ENCODE results near the gene F2RL3. TPM values are rescaled to one million over a fixed set of nuclear protein-coding genes. Genes with fewer than 3 reads are reported as not detected.

F2RL3 gene
- total and polyA plus RNA-seq, 2 of the 8 experiments (the other 6 are each of a cell fraction or from before 2014, with no cell fraction given): not detected

DNA sequence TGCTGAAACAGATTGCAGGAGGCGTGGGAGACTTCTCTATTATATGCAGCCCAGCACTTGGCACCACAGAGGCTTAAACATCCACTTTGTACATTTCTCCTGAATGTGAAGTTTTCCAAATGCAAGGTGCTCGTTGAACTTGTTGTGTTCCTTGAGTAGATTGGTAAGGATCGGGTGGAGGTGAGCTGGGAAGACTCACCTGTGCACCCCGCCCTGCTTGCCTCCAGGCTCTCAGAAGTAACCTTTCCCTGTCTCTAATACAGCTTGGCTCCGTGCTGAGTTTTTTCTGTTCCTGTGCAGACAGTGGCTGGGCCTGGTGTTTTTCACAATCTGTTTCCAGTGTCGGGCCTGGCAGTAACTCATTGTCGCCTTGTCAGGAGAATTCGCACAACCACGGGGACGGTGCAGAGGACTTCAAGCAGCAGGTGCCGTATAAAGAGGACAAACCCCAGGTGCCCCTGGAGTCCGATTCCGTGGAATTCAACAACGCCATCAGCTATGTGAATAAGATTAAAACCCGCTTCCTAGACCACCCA is 47.3 kb upstream of the F2RL3 start:
- CTCF ChIA-PET (ENCODE audit: partially characterized antibody): interaction anchor here (0.6 to 3.0 kb wide), 3 partner anchors 14 to 214 kb away, joined by 3 to 19 read pairs (median 4); no protein-coding TSS in a partner anchor
- POLR2A ChIA-PET (ENCODE audit: partially characterized antibody): interaction anchor here (0.6 to 0.9 kb wide), 2 partner anchors 61 to 647 kb away, joined by 3 read pairs; no protein-coding TSS in a partner anchor
- Histone ChIP-seq H3K9me3 (ENCODE audit: insufficient read depth in 2 of 2, low read depth in 1 of 2, low read length in 1 of 2) (no peaks in the 10 kb centered on the region), H4K8ac (ENCODE audit: extremely low read depth, insufficient read depth, low read length) (no peak overlapping the region), H2BK12ac (ENCODE audit: low read depth, low read length) (no peak overlapping the region), H3K4ac (replicated peaks; ENCODE audit: insufficient read length, low read depth, low read length) (no peak overlapping the region), H3K23me2 (ENCODE audit: low read depth, low read length) (no peaks in the 10 kb centered on the region), H4K91ac (replicated peaks; ENCODE audit: insufficient read length, low read length) (no peak overlapping the region), H3K18ac (ENCODE audit: extremely low read depth, low read length) (no peak overlapping the region), H3K9ac (replicated peaks in 1 of 4; ENCODE audit: extremely low read depth in 1 of 4, low read depth in 3 of 4, low read length in 3 of 4) (no peak overlapping the region), H2BK120ac (replicated peaks; ENCODE audit: low read depth, low read length) (no peak overlapping the region), H3K4me1 (replicated peaks in 1 of 4; ENCODE audit: control insufficient read depth in 3 of 4, insufficient read depth in 4 of 4, low read length in 3 of 4) (peaks cover 0 to 2% (median under 1%) of the 10 kb centered on the region in 4 experiments; a peak in 1 of 7 replicates), H3K4me2 (ENCODE audit: insufficient read depth in 1 of 2, low read depth in 2 of 2, low read length in 2 of 2) (no peak overlapping the region), H4K20me1 (replicated peaks in 1 of 2; ENCODE audit: control insufficient read depth in 1 of 2, insufficient read depth in 2 of 2, low read length in 2 of 2) (peaks cover 3 to 22% of the 10 kb centered on the region in 2 experiments), H3K27me3 (replicated peaks in 1 of 4; ENCODE audit: control insufficient read depth in 3 of 4, extremely low read depth in 1 of 4, insufficient read depth in 3 of 4, low read length in 3 of 4) (no peaks in the 10 kb centered on the region), H3K4me3 (ENCODE audit: extremely low read depth in 1 of 4, insufficient read depth in 2 of 4, low read depth in 3 of 4, low read length in 4 of 4) (no peak overlapping the region), H3K79me2 (ENCODE audit: control insufficient read depth in 1 of 2, insufficient read depth in 2 of 2, low read length in 2 of 2) (peaks cover 0 to 7% of the 10 kb centered on the region in 2 experiments; a peak in 2 of 4 replicates), H3K14ac (ENCODE audit: insufficient read length) (no peak overlapping the region), H3K27ac (ENCODE audit: low read depth, low read length) (no peak overlapping the region), H2BK20ac (ENCODE audit: low read length) (no peak overlapping the region), H4K5ac (ENCODE audit: insufficient read length, low read depth, low read length) (no peak overlapping the region), H3K56ac (replicated peaks; ENCODE audit: insufficient read length, low read depth, low read length) (no peak overlapping the region), H2AK5ac (ENCODE audit: low read depth, low read length) (no peak overlapping the region), H2BK5ac (ENCODE audit: low read depth, low read length) (no peak overlapping the region), H2BK15ac (ENCODE audit: low read length) (no peak overlapping the region), H3K36me3 (ENCODE audit: control insufficient read depth in 2 of 4, insufficient read depth in 4 of 4, low read length in 3 of 4) (peaks cover 14 to 72% (median 32%) of the 10 kb centered on the region in 4 experiments), H3K79me1 (ENCODE audit: low read depth, low read length) (peaks cover 12% of the 10 kb centered on the region), H3K23ac (ENCODE audit: insufficient read length) (no peak overlapping the region), H2AFZ (ENCODE audit: low read length) (no peak overlapping the region)
- DNase-seq (ENCODE audit: low read depth in 1 of 2, low spot score in 2 of 2) (no peak), FAIRE-seq (no peak)
- TF ChIP-seq EGR1 (IDR thresholded peaks at IDR 0.05; ENCODE audit: borderline replicate concordance, low read depth, low read length): no peak
- TF ChIP-seq POLR2A (IDR thresholded peaks at IDR 0.05; ENCODE audit: control extremely low read depth in 1 of 2, low read depth in 2 of 2, low read length in 2 of 2): no peak
- TF ChIP-seq BACH1 (IDR thresholded peaks at IDR 0.05; ENCODE audit: low read length): no peak
- no peak for TF ChIP-seq SP1 (IDR thresholded peaks at IDR 0.05; ENCODE audit: low read depth, low read length)
- TF ChIP-seq KDM4A (IDR thresholded peaks at IDR 0.05; ENCODE audit: low read depth, low read length, severe bottlenecking): no peak
- TF ChIP-seq EZH2 (IDR thresholded peaks at IDR 0.05; ENCODE audit: low read depth, low read length, severe bottlenecking): no peak
- no peak for TF ChIP-seq CHD2 (IDR thresholded peaks at IDR 0.05; ENCODE audit: low read length)
- TF ChIP-seq, protein P1, sequence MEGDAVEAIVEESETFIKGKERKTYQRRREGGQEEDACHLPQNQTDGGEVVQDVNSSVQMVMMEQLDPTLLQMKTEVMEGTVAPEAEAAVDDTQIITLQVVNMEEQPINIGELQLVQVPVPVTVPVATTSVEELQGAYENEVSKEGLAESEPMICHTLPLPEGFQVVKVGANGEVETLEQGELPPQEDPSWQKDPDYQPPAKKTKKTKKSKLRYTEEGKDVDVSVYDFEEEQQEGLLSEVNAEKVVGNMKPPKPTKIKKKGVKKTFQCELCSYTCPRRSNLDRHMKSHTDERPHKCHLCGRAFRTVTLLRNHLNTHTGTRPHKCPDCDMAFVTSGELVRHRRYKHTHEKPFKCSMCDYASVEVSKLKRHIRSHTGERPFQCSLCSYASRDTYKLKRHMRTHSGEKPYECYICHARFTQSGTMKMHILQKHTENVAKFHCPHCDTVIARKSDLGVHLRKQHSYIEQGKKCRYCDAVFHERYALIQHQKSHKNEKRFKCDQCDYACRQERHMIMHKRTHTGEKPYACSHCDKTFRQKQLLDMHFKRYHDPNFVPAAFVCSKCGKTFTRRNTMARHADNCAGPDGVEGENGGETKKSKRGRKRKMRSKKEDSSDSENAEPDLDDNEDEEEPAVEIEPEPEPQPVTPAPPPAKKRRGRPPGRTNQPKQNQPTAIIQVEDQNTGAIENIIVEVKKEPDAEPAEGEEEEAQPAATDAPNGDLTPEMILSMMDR (IDR thresholded peaks at IDR 0.05; ENCODE audit: control extremely low read depth in 1 of 3, insufficient read depth in 1 of 3, low read depth in 1 of 3, low read length in 3 of 3): no peak
- 93% methylated on average over 15 of the region's 15 CpGs; no CpG with 5 or more reads in 1 of the 2 experiments for WGBS, 2 experiments (ENCODE audit: extremely low coverage in 1 of 2, insufficient coverage in 1 of 2, insufficient read length in 1 of 2, insufficient replicate concordance in 2 of 2, low coverage in 1 of 2, low lambda C conversion rate in 2 of 2, missing lambda C conversion rate in 1 of 2)

Measured in H1 (cell line).